ENCODE measurements around the gene DPF3.

GRCh38 chr14:72715215-72715849, 178.6 kb downstream of the DPF3 start:
- TF ChIP-seq, protein P1, sequence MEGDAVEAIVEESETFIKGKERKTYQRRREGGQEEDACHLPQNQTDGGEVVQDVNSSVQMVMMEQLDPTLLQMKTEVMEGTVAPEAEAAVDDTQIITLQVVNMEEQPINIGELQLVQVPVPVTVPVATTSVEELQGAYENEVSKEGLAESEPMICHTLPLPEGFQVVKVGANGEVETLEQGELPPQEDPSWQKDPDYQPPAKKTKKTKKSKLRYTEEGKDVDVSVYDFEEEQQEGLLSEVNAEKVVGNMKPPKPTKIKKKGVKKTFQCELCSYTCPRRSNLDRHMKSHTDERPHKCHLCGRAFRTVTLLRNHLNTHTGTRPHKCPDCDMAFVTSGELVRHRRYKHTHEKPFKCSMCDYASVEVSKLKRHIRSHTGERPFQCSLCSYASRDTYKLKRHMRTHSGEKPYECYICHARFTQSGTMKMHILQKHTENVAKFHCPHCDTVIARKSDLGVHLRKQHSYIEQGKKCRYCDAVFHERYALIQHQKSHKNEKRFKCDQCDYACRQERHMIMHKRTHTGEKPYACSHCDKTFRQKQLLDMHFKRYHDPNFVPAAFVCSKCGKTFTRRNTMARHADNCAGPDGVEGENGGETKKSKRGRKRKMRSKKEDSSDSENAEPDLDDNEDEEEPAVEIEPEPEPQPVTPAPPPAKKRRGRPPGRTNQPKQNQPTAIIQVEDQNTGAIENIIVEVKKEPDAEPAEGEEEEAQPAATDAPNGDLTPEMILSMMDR (IDR thresholded peaks at IDR 0.05), result no peak
- TF ChIP-seq EP300 (IDR thresholded peaks at IDR 0.05) (no peak), JUNB (IDR thresholded peaks at IDR 0.05) (no peak), MAX (IDR thresholded peaks at IDR 0.05) (no peak), USF2 (IDR thresholded peaks at IDR 0.05) (no peak), KDM5A (IDR thresholded peaks at IDR 0.05) (no peak), POLR2A (IDR thresholded peaks at IDR 0.05; ENCODE audit: low read length) (no peak), SMC3 (IDR thresholded peaks at IDR 0.05) (no peak), TP53 (CRISPR knock-in tag; IDR thresholded peaks at IDR 0.05) (no peak), CEBPB (IDR thresholded peaks at IDR 0.05) (no peak)
- TF ChIP-seq, protein P2, sequence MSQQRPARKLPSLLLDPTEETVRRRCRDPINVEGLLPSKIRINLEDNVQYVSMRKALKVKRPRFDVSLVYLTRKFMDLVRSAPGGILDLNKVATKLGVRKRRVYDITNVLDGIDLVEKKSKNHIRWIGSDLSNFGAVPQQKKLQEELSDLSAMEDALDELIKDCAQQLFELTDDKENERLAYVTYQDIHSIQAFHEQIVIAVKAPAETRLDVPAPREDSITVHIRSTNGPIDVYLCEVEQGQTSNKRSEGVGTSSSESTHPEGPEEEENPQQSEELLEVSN (IDR thresholded peaks at IDR 0.05; ENCODE audit: borderline replicate concordance, low read depth), result no peak
- TF ChIP-seq, protein P3, sequence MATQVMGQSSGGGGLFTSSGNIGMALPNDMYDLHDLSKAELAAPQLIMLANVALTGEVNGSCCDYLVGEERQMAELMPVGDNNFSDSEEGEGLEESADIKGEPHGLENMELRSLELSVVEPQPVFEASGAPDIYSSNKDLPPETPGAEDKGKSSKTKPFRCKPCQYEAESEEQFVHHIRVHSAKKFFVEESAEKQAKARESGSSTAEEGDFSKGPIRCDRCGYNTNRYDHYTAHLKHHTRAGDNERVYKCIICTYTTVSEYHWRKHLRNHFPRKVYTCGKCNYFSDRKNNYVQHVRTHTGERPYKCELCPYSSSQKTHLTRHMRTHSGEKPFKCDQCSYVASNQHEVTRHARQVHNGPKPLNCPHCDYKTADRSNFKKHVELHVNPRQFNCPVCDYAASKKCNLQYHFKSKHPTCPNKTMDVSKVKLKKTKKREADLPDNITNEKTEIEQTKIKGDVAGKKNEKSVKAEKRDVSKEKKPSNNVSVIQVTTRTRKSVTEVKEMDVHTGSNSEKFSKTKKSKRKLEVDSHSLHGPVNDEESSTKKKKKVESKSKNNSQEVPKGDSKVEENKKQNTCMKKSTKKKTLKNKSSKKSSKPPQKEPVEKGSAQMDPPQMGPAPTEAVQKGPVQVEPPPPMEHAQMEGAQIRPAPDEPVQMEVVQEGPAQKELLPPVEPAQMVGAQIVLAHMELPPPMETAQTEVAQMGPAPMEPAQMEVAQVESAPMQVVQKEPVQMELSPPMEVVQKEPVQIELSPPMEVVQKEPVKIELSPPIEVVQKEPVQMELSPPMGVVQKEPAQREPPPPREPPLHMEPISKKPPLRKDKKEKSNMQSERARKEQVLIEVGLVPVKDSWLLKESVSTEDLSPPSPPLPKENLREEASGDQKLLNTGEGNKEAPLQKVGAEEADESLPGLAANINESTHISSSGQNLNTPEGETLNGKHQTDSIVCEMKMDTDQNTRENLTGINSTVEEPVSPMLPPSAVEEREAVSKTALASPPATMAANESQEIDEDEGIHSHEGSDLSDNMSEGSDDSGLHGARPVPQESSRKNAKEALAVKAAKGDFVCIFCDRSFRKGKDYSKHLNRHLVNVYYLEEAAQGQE (IDR thresholded peaks at IDR 0.05), result no peak

All from A549 (cell line).